Superior temporal gyrus (tissue), 1 donor: ENCODE results near the gene ECPAS.
A peak's percentile ranks its signal among the peaks of the same experiment; 100 is the strongest.
"Not testable (repeated sequence)": the region's sequence is repeated elsewhere in the genome, so short reads cannot be mapped to it uniquely, and the experiment has no call there.

Experiments
- DNase-seq: peaks from one replicate; pipeline ENCODE4 v3.0.0-alpha.2; 2016; ENCODE audit errors: extremely low spot score

ECPAS gene

DNA sequence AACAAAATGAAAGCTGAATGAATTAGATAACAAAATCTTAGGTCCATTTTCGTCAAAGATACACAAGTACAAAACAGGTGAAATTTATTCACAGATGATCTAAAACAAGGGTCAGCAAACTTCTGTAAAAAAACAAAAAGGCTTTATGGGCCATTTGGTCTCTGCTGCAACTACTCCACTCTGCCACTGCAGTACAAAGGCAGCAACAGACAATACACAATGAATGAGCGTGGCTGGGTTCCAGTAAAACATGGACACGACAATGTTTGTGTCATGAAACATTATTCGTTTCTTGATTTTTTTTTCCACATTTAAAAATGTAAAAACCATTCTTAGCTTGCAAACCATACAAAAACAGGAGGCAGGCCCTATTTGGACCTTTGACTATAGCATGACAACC is 71.9 kb downstream of the ECPAS start:
- peak; percentile 96 for DNase-seq

DNA sequence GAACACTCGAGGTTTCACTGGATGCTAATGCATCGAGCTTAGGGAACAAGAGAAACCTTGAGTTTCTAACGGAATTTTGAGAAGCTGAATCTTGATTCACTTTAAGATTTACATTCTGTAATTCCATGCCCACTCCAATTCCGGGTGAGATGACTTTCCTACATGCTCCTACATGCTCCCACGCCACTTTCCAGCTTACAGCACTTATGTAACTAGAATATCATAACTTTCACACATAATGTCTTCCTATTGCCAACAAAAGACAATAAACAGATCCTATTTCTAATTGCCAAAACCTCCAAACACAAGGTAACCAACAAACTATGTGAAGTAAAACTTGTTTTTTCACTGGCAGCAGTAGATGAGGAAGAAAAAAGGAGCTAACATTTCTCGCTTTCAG is 72.9 kb downstream of the ECPAS start:
- peak; percentile 77 for DNase-seq

DNA sequence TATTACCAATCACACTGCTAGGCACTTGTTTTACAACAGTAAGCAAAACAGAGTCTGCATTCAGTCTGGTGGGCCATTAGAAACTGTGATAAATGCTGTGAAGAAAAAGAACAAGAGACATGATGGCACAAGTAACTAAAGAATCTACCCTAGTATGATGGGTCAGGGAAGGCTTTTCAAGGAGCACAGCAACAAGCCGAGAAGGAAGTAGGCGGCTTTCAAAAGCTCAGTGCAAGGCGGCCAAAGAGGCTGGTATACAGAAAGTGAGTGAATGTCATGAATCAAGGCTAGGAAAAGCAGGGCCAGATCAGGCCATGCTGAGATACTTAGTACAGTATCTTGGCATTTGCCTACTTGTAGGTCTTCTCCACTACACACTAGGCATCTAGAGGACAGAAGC is 76.4 kb downstream of the ECPAS start:
- peak; percentile 29 for DNase-seq

DNA sequence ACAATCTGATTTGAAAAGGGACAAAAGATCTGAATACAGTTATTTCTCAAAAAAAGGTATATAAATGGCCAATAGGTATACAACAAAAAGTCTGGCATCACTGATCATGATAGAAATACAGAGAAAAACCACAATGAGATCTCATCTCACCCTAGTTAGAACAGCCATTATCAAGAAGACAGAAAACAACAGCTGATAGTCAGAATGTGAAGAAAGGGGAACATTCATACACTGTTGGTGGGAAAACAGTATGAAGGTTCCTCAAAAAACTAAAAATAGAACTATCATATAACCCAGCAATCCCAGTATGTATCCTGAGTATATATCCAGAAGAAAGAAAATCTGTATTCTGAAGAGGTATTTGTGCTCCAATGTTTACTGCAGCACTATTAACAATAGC is 78.5 kb downstream of the ECPAS start:
- DNase-seq = no peak

DNA sequence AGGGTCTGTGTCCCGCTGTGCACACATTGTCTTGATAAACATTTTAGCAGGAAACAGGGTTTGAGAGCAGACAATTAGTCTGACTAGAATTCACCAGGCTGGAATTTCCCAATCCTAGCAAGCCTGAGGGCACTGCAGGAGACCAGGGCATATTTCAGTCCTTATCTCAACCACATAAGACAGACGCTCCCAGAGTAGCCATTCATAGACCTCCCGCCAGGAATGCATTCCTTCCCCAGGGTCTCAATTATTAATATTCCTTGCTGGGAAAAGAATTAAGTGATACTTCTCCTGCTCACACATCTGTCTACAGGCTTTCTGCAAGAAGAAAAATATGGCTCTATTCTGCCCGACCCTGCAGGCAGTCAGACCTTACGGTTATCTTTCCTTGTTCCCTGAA is 82.7 kb downstream of the ECPAS start:
- not testable (repeated sequence) for DNase-seq

DNA sequence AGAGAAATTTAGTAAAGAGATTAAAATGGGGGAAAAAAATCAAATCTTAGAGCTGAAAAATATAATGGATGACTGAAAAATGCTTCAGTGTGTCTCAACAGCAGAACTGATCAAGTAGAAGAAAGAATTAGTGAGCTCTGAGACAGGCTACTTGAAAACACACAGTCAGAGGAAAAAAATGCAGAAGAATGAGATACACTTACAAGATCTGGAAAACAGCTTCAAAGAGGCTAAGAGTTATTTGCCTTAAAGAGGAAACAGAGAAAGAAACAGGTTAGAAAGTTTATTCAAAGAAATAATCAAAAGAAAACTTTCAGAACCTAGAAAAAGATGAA is 83.7 kb downstream of the ECPAS start:
- no peak for DNase-seq

DNA sequence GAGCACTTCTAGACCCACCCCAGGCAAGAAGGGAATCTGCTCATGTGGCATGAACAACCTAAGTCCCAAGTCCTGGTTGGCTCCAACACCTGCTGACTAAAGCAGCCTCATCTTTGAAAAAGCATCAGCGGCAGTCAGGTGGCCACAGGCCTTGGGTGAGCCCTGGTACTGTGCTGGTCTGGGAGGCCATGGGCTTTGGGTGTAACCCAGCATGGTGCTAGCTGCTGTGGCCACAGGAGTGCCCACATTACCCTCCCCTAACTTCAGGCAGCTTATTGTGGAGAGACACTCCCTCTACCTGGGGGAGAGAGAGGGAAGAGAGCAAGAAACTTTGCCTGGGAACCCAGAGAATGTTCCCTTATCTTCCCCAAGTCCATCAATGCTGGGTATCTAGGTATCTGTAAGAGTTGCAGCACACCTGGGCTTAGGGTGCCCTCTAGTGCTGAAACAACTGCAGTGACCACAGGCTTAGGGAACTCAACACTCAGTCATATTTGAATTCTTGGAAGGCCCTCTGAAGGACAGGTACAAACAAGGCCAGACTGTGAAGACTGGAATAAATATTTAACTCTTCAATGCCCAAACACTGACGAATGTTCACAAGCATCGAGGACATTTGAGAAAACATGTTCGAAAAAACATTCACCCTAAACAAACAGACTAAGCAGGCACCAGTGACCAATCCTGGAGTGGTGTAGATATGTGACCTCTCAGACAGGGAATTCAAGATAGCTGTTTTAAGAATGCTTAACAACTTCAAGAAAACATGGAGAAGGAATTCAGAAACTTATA is 84.2 kb downstream of the ECPAS start:
- DNase-seq = no peak

DNA sequence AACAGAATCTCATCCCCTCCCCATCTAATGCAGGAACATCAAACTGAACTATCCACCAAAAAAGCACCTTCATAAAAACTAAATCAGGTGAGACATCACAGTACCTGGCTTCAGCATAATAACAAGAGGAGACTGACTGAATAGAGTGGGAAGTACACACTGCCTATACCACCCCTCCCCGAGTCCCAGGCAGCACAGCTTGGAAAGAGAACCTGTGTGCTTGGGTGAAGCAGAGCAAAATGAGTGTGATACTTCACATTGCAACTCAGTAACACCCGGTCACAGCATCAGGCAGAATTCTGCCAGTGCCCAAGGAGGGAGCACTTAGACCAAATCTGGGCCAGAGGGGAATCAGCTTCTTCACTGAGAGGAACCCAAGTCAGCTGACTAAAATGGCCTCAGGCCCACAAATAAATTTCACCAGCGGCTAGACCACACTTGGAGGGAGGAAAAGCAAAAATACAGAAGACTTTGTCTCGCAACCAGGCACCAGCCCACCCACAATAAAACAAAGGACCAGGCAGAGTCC is 84.9 kb downstream of the ECPAS start:
- DNase-seq = no peak

DNA sequence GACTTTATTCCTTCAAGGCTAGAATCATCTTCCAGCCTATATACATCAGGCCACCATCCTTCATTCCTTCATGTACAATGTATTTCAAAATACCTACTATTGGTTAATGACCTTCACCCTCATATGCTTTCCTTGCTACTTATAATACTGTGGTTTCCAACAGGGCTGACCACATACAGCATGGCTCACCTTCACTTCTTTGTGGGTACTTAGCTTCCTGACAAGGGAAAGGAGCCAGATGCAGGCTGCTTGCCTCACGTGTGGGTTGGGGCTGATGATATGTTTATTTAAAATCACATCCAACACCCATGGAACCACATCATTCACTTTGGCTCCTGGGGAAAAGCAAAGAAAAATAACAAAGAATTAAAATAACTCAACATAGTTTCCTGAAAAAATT is 90.2 kb downstream of the ECPAS start:
- no peak for DNase-seq

DNA sequence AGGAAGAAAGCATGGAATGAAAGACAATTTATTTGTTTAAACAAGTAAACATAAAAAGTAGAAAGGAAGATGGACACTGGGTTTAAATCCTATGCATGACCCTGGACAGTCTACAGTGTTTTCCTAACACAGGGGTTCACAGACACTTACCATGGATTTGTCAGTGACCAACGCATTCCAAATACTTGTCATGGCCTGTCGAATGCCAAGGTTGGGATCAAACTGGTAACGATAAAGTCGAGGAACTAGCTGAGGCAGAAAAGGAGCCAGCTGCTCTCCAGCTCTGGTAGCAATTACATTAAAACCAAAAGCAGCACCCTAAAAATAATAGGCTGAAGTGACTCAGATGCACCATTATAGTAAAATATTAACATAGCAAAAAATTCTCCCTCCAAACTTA is 94.8 kb downstream of the ECPAS start:
- no peak for DNase-seq

DNA sequence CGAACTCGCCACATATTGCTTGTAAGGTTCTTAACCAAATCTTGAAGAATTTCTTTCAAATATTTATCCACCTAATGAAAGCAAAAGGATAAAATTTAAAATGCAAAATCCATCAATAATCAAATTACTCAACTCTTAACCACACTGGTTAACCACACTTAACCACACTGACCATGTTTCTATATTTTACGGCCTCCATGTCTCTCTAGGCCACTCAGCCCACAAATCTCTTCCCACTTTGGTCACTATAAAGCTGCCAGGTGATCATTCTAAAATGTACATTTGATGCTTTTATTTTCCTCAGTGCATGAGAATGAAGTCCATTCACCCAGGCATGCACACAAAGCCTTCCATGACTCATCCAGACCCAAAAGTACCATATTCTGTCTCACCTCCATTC is 97.8 kb downstream of the ECPAS start:
- no peak for DNase-seq

DNA sequence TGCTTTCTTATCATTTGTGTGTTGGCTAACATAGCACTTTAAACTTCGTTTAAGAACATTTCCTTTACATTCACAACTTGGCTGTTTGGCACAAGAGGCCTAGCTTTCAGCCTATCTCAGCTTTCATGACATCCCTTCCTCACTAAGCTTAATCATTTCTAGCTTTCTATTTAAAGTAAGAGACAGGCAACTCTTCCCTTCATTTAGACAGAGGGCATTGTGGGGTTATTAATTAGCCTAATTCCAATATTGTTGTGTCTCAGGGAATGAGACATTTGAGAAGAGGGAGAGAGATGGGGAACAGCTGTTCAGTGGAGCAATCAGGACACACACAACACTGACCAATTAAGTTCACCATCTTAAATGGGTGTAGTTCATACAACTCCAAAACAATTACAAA is 103.2 kb downstream of the ECPAS start:
- DNase-seq = no peak

DNA sequence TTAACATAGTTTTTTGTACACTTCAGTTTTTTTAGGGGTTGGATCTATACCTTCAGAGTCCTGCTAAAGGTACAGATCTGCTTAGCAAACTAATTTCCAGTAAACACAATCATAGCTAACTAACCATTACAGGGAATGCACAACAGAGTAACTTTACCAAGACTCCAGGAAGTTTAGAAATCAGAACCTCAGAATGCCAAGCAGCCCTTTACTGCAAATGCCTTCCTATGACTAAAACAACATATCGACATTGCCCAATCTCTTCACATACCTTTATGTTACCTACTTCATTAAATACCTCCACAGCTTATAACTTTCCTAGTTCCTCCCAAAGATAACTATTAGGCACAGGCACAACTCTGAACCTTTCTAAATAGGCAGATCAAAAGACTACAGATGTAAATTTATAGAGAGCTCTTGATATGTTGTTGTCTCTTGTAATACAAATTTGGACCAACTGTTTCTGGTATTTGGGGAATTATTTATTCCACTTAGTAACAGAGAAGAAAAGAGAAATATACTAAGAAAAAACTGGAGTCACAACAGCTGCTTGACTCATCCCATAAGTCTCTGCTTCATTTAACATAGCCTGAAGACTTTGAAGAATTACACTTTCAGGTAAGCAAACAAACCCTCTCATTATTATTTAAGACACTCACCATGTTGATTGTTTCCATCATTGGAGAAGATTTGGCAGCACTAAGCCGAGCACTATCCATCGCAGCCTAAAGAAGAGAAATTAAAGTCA is 108.2 kb downstream of the ECPAS start:
- no peak for DNase-seq

DNA sequence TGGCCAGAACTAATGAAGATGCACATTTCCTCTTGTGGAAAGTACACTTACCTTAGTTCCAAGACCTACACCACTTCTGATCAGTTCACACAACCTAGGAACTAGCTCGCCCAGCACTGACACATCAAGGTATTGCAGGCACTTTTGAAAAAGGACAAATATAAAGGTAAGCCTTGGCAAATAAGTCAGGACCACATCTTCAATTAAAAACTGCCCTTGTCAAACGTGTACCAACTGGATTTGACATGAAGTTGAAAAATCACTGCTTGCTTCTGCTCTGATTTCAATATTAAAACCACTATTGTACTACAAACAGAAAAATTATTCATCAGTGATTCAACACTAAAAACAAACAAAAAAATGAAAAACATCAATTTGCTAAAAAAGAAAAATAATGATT is 109.1 kb downstream of the ECPAS start:
- no peak for DNase-seq

DNA sequence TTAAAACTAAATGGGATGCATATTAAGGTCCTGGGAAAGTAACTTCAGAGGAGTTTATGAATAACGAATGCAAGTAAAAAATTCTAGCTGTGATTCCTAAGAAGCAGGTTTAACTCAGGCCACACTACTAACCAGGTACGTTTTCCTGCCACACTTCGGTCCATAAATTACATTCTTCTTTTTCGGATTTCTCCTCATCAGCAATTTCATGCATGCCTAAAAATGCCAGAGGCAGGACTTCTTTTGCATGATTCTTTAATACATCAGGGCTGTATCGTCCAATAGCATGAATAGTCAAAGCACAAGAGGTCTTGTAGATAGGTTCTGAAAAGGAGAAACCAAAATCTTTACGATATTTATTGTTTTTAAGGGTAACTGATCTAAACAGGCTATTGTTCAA is 111.9 kb downstream of the ECPAS start:
- no peak for DNase-seq

DNA sequence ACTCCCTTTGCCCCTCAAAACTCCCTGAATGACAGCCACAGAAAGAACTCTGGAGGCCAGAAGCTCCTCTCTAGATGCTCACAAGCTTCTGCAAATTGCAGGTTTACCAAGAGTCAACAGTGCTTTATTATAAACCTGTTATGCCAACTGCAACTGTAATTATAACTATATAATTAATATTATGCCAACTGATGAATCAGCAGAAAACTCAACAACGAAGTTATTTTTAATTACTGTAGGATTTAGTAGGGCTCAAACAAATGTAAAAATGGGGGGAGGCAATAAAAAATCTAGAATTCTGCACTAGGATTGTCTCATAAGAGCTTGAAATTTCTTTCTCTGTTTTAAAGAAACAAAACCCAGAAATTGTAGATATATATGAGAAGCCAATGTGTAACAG is 117.2 kb downstream of the ECPAS start:
- no peak for DNase-seq

DNA sequence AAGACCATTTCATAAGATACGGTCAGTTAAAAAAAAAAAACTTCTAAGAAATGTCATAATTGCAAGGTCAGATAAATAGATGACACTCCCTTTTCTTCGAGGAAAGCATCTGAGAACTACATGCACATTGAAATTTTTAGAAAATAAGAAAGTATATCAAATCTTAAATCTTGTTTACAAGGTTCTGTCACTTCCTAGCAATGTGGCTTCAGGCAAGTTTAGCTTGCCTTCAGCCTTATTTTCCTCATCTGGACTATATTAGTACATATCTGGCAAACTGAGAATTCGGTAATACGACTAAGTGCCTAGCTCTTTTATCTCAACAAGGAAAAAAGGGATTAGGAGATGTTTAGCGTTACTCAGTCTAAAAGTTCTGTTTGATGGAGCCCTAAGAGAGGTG is 121.7 kb downstream of the ECPAS start:
- no peak for DNase-seq

DNA sequence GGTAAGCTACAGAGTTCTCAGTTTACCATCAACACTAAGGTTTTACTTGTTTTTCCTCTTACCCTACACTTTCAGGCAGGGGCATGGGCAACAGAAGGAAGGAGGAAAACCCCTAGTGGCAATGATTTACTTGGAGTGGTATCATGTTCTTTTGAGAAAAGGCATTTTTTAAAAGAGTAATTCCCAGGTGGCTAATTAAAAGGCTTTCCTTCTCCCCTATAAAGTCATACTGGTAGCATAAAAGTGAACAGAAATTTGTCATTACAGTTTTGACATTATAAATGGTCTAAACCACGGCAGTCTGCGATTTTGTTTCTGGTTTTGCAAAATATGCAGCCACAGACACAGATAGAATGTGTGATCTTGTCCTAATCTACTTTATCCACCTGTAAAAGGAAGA is 123.3 kb downstream of the ECPAS start:
- no peak for DNase-seq

DNA sequence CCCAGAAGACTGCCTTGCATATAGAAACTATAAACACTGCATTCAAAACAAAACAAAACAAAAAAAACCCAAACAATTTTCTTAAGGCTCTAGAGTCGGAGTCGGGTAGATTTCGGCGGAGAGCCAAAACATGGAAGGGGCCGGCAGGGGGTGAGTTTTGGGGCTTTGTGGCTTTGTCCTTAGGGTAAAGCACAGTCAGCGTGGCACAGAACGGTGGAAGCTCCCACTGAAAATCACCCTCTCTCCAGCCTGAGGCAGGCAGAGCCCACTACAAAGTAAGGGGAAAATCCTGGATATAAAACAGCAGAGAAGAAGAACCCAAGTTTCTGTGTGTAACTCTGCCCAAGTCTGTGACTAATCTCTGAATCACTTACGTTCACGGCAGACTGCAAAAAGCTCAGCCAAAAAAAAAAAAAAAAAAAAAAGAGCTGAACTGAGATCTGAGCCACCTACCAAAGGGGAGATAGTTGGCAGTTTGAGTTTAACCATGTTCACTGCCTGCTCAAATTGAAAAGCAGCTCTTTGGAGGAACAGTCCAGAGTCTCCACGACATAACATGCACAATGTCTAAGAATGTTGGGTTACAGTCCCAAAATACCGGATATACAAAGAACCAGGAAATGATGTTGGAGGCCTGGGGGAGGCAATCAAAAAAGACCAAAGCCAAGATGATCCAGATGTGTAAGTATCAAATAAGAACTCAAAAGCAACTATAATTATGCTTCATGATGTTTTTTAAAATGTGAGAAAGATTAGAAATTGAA is 127.5 kb downstream of the ECPAS start:
- DNase-seq = peak; percentile 44

DNA sequence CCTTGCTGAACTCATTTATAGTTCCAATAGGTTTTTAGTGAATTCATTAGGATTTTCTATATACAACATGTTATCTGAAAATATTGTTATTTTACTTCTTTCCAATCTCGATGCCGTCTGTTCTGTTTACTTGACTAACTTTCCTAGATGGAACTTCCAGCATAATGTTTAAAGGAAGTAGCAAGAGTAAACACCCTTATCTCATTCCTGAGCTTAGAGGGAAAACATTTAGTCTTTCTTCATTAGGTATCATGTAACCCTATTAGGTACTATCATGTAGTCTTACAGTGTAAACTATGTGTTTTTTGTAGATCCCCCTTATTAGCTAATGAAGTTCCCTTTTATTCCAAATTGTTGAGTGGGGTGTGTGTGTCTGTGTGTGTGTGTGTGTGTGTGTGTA is 131.6 kb downstream of the ECPAS start:
- DNase-seq = no peak

DNA sequence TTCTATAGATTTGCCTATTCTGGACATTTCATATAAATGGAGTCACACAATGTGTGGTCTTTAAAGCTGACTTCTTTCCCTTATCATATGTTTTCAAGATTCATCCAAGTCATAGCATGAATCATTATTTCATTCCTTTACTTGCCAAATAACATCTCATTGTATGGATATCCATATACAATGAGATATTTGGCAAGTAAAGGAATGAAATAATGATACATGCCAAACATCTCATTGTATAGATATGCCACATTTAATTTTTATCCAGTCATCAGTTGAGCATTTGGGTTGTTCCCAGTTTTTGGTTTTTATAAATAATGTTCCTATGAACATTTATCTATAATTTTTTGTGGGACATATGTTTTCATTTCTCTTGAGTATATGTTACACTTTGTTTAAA is 133.6 kb downstream of the ECPAS start:
- no peak for DNase-seq

DNA sequence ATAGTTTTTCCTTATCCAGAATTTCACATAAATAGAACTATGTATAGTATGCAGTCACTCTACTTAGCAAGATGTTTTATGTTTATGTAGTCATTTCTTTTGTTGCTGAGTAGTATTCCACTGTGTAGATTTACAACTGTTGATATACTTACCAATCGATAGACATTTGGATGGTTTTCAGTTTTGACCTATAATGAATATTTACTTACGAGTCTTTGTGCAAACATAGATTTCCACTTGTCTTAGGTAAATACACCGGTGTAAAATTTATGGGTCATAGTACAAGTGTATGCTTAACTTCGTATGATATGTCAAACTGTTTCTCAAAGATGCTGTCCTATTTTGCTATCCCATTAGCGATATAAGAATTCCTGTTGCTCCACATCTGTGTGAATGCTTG is 134.4 kb downstream of the ECPAS start:
- DNase-seq = no peak

DNA sequence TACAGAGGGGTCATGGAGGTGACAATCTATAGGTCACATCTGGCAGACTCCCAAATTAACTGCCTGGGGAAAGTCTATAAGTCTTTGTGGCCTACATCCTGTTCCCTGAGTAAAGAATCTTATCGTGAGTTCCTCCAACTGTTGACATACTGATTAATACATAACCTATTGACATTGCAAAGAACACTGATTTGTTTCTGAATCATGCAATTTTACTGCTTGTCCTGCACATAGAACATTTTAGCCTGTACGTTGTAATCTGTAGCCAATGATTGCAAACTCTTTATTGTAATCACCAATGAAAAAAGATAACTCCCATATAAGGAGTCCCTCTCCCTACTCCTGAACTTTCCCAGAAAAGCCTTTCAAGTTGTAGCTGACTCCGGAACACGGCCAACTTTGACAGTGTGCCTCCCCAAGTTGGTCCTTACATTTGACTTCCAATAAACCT is 135.3 kb downstream of the ECPAS start:
- DNase-seq = no peak
